Measurements from ENCODE around the gene ELP2.

The ELP2 gene

DNA sequence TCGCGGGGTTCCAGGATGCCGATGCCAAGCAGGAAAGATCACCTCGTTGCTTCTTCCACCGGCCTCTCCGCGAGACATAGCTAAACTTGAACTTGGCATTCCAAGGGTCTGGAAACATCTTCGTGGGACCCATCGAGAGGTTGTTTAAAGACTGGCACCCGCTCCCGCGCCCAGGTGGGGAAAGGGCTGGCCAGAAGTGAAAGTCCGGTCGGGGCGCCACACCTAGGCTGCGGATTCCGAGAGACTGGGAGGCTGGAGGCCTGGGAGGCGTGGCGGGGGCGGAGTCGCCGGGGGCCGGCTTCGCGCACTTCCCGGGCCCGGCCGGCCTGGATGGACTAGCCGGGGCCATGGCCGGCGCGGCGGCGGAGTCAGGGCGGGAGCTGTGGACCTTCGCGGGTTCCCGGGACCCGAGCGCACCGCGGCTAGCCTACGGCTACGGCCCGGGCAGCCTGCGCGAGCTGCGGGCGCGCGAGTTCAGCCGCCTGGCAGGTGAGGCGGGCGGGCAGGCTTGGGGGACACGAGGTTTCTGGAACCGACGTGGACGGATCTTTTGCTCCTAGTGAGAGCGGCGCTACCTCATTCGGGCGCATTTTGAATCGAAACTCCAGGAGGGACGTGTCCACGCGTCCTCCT is 57.6 kb downstream of the ELP2 start, which contains the start of gene MOCOS:
Gene MOCOS (plus strand): TSS at position 305 of the 633 bp plus-strand sequence. CDS start 43 bp downstream, at position 348.
- H3K4me3 ChIP-seq (ENCODE audit: low read length) = peak within 1 kb of the TSS; percentile 78
- no peak for DNase-seq (ENCODE audit: low read depth)
- TF ChIP-seq, protein P1, sequence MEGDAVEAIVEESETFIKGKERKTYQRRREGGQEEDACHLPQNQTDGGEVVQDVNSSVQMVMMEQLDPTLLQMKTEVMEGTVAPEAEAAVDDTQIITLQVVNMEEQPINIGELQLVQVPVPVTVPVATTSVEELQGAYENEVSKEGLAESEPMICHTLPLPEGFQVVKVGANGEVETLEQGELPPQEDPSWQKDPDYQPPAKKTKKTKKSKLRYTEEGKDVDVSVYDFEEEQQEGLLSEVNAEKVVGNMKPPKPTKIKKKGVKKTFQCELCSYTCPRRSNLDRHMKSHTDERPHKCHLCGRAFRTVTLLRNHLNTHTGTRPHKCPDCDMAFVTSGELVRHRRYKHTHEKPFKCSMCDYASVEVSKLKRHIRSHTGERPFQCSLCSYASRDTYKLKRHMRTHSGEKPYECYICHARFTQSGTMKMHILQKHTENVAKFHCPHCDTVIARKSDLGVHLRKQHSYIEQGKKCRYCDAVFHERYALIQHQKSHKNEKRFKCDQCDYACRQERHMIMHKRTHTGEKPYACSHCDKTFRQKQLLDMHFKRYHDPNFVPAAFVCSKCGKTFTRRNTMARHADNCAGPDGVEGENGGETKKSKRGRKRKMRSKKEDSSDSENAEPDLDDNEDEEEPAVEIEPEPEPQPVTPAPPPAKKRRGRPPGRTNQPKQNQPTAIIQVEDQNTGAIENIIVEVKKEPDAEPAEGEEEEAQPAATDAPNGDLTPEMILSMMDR (conservative IDR thresholded peaks at IDR 0.05; ENCODE audit: low read depth, low read length) = no peak

DNA sequence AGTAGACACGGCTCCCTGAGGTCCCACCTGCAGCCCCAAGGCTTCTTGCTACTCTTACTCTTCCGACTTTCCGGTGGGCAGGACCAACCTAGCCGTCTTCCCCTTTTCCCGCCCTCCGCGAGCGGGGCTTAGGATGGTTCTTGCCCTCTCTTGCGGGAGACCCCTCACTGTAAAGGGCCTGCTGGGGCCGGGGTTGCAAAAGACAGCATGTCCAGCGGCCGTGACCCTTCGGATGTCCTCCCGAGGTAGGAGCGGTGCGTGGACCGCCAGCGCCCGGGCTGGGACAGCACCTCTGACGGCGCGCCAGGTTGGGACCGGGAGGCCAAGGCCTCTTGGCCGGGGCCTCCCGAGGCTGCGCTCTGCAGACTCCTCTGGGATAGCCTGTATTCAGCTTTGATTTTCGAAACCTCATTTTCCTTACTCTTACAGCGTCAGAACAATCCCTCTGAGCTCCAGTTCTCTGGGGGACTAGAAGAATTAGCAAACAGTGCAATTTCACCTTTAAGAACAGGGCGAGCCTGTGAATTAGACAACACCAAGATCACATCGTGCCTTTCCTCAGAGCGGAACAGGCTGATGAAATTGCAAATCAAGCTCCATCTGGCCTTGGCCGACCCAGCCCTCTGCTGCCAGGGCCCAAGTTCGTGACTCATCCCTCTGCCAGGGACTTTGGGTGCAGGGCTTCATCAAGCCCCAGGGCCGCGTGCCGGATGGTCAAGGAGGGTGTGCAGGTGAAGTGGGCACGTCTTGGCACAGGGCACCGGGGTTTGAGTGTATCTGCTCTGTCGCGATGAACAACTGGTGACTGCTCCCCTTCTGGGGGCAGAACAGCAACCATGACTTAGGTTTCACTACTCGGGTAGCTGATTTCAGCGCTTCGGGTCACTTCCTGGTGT is 58.4 kb downstream of the ELP2 start:
- TF ChIP-seq, protein P1 (conservative IDR thresholded peaks at IDR 0.05; ENCODE audit: low read depth, low read length) = no peak
- no peak for DNase-seq (ENCODE audit: low read depth)
- peak overlapping the region; percentile 78 for H3K4me3 ChIP-seq (ENCODE audit: low read length)

DNA sequence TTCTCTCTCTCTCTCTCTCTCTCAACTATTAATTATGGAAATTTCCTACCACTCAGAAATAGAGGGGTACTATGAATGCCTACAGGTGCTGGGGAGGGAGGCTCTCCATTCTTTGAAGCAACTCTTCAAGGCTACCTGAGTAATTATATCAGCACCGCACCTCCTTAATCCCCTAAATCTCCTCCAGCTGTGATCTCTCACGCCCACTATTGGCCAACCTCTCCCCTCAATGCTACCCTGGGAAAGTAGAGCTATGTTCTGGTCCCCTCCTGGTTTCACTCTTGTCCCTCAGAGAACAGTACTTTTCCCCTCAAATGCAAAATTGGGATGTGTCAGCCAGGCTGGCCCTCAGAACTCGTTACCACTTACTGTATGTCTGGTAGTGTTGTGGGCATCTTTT is 59.2 kb downstream of the ELP2 start:
- no peak overlapping the region for H3K4me3 ChIP-seq (ENCODE audit: low read length)
- TF ChIP-seq, protein P1 (conservative IDR thresholded peaks at IDR 0.05; ENCODE audit: low read depth, low read length) = no peak
- DNase-seq (ENCODE audit: low read depth) = no peak

DNA sequence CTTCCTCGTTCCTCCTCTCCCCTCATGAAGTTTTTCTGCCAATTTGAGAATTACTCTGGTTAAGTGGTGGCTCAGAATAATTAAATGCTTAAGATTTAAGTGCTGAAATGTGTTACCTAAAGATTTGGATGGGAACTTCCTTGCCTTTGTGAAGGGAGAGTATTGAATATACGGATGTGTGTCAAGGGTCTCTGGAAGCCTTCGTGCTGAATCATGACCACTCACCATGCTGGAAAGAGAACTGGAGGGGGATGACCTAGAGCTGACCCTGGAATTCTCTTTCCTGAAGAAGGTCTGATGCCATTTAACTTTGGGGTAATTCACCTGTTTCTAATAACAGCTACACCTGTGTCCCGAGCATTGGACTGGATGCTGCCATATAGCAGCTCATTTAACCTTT is 59.8 kb downstream of the ELP2 start:
- H3K4me3 ChIP-seq (ENCODE audit: low read length) = no peak overlapping the region
- DNase-seq (ENCODE audit: low read depth) = no peak

DNA sequence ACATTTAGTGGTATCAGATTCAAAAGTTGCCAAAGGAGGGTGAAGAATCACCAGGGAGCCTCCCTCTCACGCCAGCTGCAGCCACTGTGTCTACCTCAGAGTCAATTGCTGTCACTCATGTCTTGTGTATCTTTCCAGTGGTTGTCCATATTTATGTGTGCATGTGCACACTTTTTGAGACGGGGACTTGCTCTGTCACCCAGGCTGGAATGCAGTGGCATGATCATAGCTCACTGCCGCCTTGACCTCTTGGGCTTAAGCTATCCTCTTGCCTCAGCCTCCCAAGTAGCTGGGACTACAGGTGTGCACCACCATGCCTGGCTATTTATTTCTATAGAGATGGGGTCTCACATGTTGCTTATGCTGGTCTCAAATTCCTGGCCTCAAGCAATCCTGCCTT is 61.6 kb downstream of the ELP2 start:
- TF ChIP-seq, protein P1 (conservative IDR thresholded peaks at IDR 0.05; ENCODE audit: low read depth, low read length) = no peak
- no peak overlapping the region for H3K4me3 ChIP-seq (ENCODE audit: low read length)
- no peak for DNase-seq (ENCODE audit: low read depth)

More for the DNA sequence above, 59.8 kb downstream of the ELP2 start:
- TF ChIP-seq, protein P1 (conservative IDR thresholded peaks at IDR 0.05; ENCODE audit: low read depth, low read length) = no peak

DNA sequence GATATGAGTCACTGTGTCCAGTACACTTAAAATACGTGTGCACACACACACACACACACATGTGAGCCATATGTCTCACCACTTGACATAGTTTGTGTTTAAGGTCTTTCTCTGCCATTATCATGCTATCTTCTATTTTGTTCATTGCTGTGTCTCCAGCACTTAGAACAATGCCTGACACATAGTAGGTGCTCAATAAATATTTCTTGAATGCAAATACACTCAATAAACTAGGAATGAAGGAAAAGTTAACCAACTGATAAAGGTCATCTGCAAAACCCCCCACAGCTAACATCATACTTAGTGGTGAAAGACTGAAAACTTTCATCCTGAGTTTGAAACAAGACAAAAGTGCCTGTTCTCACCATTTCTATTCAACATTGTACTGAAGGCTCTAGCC is 62.0 kb downstream of the ELP2 start:
- no peak for DNase-seq (ENCODE audit: low read depth)
- H3K4me3 ChIP-seq (ENCODE audit: low read length) = no peak overlapping the region
- TF ChIP-seq, protein P1 (conservative IDR thresholded peaks at IDR 0.05; ENCODE audit: low read depth, low read length) = no peak

Measured in retinal pigment epithelial cell (primary cell).